Hematopoietic multipotent progenitor cell treated with erythropoietin and hydrocortisone succinate and interleukin-3 and kit ligand, for 6 days (in vitro differentiated cells): ENCODE results near the gene CAMK2A.

Source experiments
- DNase-seq: peaks from one replicate; pipeline ENCODE4 v3.0.0-alpha.2; 2015

CAMK2A gene

DNA sequence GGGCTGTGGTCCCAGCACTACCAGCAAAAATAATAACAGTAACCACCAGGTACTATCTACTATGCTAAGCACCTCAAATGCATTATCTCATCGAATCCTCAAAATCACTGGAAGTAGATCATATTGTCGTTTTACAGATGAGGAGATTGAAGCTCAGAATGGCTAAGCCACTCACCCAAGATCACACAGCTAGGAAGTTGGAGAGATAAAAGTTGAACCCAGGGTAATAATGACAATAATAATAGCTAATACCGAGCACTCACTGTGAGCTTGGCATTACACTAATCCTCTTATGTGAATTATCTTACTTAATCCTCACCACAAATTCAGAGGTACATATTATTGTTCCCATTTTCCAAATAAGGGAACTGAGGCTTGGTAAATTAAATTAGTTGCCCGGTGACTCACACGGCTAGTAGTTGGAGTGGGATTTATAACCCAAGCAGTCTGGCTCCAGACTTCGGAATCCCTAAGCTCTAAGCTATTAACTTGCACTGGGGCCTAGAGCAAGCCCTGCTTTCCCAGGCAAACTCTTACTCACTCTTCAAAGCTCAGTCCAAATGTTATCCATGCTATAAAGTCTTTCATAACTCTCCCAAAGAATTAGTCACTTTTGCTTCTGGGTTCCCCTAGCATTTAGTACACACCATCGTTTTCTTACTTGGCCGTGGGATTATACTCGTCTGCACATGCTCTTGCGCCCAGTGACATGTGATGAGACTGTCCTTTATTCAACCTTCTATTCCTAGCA is 9.3 kb upstream of the CAMK2A start:
- no peak for DNase-seq

DNA sequence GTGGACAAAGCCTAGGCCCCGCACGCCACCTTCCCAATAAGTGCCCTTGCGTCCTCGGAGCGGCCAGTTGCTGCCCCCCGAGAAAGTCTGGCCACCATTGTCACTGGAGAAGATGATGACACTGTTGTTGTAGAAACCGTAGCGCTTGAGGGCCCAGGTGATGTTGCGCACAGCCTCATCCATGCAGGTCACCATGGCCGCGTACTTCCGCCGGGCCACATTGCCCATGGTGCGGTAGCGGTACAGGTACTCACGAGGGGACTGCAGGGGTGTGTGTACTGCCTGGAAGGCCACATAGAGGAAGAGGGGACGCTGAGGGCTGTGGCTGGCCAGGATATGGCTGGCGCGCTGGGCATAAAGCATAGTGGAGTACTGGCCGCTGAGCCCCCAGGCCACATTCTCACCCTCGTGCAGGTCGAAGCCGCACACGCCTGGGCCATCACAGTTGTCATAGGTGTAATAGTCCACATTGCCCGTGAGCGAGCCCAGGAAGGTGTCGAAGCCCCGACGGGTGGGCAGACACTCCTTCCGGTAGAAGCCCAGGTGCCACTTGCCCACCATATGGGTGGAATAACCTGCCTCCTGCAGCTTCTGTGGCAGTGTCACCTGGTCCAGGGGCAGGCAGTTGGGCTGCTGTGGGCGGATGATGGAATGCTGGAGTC is 8.5 kb upstream of the CAMK2A start:
- no peak for DNase-seq

DNA sequence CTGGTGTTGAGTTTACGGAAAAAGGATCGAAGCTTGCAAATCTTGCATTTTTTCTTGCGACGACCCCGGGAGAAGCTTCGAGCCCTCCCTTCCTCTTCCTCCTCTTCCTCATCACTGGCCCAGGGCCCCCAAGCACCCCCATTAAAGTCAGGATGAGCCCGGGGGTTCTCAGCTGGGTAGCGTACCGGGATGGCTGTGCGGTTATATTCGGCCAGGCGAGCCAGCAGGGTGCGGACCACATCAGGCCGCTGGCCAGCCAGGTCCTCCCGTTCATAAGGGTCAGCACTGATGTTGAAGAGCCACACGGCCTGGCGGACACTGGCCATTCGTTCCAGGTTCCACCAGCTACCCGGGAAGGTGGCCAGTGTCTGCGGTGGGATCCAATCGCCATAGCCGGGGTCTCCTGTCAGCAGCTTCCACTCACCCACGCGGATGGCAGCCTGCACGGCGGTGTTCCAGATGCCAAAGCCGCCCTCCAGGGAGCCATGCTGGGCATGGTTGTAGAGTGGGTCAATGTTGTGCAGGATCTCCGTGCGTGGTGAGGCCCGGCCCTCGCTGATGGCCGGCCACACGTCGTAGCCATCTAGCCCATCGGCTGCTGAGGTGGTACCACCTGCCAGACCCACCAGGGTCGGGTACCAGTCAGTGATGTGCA is 7.8 kb upstream of the CAMK2A start:
- DNase-seq = no peak

DNA sequence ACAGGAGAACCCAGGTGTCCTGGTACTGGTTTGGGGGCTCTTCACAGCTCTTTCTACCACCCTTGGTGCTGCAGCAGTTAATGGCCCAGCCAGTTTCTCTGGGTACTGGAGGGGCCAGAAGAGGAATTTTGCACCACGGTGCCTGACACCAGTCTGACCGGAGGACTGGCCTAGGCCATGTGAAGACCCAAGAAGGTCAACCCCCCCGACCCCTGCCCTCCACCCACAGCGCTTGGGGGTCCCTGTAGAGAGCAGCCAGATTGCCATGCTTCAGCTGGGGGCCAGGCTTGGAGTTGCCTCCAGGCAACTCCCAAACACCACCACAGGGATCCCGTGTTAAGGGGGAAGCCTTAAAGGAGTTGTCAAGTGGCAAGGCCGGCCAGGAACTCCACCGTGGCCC is 6.9 kb upstream of the CAMK2A start:
- DNase-seq = no peak

DNA sequence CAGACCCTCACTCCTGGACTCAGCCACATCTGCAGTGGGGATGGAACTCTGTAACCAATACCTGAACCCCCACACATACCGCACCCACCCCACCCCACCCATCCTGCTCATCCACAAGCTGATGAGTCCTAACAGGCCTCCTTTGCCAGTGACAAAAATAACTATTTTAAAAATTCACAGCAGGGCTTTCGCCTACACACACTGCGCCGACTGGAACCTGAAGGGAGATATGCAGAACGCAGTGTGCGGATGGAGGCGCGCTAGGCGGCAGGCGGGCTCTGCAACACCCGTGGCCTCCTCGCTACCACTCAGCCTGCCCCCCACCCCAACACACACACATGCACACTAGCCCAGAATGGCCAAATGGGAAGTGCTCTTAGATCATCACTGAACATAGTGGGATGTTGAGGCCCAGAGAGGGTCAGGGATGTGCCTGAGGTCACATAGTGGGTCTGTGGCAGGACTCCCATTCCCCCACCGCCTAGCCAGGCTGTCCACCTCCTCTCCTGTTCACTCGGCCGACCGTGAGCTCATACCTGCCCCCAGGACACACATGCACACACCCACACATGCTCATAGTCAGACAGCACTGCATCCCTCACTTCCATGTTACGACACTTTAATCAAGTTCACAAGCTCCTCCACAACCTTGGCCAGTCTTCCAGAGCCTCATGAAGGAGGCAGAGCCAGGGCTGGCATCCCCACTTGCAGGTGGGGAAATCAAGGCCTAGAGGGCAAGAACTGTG is 6.3 kb upstream of the CAMK2A start:
- no peak for DNase-seq

DNA sequence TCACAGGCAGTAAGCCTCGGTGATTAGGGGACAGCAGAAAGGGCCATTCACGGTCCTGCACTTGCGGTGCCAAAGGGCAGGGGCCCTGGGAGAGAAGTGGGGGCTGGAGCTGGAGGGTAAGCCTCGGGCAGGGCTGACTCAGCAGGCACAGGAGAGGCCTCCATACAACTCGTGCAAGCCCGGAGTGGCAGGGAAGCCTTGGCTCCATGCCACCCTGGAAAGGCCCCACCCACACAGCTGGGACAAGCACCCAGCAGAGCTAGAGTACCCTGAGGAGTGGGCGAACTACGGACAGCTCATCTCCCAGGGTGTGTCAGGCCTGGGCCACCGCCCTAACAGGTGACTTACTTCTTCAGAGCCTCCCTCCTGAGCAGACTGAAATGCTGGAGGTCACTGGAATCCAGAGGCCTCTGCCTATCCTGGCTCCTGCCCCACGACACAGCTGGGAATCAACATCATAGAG is 5.6 kb upstream of the CAMK2A start:
- no peak for DNase-seq

DNA sequence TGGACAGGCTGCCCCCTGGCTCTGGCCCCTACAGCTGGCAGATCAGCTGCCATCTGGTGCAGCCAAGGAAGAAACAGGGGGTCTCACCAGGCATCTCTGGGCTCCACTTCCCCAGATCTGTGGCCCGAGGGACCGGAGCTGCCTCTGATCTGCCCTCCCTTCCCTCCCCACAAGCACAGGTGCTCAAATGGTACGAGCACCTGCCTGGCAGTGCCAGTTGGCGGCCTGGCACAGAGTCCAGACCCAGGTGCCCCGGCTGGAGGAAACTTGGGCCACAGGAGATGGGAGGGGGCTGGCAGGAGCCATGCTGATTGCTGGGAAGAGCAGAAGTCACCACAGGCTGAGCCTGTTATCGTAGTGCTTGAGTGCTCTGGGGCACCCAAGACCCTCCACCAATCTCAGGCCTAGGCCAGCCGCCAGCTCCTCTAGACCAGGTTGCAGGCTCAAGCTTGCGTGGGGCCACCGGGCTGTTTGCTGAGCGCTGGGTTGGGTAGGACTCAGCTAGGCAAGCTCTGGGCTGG is 5.0 kb upstream of the CAMK2A start:
- DNase-seq = no peak

DNA sequence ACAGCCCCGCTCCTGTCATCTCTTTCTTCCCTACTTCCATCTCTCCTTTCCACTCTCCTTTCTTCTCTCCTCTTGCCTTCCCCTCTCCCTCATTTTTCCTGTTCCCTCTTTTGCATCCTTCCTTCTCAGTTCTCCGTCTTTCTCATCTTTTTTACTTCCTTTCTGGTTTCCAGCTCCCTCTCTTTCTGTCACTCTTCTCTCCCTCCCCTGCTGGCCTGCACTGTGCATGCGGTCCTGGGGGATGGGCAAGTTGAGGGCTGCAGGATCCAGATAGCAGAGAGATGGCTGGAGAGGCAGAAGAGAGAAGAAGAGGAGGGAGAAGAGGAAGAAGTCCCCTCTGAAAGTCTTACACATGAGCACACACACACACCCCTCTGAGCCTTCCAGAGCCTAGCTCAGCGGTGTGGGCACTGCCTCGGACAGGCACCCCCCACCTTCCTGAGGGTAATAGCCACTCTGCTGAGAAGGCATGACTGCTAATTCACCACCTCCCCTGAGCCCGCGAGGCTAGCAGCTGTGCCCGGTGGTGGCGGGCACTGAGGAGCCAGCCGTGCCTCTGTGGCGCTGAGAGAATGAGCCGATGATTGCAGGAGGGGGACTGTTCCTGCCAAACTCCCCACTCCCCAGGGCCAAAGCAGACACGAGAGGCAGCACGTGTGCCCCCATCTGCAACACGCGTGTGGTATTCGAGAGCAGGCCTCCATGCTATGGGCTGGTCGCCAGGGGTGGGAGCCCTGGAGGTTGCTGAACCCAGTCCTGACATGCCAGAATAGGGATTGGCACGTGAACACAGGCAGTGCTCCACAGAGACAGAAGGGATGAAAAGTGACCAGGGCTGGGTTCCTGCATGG is 3.7 kb upstream of the CAMK2A start:
- DNase-seq = peak; percentile 74

DNA sequence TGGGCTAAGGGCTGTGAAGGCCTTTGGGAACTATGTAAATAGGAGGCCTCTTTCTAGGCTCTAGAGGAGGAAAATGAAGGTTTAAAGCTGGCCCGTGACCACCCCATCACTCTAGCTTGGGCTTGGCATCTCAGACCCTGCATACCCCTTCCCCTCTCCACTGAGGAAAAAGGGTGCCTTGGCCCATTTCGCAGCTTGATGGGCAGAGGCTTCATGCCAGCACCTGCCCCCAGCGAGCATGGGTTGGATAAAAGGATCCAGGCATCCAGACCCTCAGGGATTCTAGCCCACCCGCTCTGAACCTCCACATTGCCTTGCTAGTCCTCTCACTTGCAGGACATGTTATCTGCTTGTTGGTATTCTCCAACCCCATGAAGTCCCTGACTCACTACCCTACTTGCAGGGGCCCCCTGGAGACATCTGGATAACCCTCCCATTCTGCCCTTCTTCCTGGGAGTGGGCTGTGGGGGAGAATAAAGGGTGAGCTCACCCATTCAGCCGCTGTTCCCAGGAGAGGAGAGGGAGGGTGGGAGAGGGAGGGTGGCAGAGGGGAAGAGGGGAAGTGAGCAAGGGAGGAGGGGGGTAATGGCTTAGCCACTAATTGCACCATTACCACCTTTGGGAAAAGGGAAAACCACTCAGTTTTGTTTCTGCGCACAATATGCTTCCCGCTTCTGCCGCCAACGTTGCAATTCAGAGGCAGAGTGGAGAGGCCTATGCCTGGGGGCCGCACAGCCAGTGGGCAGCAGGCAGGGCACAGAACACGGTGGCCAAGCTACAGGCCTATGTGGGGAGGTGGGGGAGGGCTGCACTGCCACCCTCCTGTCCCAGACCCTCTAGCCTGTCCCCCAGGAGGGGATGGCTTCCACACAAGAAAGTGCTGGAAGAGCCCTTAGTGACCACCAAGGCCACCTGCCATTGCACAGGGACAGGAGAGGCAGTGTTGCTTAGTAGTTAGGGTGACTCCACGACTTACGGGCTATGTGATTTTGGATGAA is 2.1 kb upstream of the CAMK2A start:
- no peak for DNase-seq

DNA sequence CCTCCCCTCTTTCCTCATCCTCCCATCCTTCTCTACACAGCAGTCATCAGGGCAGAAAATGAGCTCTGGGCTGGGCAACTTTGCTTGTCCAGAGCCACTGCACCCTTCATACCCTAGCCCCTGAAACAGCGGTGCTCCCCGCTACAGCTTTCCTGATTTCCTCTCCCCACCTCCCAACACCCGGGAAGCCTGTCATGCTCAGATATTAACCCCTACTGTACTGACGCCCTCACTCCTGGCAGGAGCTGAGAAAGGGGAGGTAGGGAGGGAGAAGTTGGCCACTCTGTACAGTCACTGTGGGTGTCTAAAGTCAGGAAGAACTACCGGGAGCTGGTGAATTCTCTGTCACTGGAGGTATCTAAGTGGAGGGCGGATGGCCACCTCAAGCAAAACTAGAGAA is 782 bp downstream of the CAMK2A start:
- DNase-seq = no peak

DNA sequence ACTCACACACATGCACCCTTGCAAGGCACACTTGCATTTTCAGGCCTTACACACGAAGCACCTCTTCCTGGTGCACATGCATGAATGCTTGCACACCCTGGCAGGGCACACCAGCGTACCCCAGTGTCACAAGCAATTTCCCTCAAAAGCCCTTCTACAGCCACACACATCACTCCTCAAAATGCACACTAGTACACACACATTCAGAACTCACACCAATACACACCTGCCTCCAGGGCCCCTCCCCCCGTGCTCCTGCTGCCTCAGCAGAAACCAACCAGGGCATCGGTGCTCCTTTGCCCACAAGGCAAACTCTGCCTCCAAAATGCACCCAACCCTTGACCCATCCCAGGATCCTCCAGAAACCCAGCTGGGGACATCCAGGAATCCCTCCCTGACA is 1.2 kb downstream of the CAMK2A start:
- no peak for DNase-seq

DNA sequence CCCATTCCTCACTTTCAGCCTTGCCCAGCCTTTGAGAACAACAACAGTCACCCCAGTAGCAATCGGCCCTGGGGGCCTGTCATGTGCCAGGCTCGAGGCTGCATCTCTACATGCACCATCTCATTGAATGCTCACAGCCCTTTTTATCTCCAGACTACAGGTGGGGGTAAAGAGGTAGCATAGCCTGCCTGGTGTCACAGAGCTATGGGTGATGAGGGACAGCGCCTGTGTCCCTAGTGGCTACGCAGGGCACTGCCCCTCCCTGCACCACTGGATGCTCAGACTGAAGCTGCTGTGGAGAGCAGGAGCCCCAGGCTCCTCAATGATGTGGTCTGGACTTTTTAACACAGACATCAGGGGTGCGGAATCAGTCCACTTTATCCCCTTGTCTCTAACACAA is 2.8 kb downstream of the CAMK2A start:
- peak; percentile 73 for DNase-seq

DNA sequence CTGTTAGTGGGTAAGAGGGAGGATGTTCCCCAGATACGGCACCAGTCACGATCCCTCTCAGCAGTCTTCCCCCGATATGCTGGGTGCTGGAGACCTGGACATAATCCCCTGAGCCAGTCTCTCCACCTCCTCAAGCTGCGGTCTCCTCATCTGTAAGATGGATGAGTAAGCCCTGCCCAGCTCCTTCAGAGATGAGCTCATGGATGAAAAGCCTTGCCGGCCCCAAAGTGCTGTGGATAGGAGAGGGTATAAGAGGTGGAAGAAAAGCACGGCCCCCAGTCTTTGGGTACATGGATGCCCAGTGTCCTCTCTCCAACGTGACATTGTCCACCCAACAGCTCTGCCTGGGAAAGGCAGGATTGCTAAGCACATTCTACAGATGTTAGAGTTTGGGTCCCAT is 4.5 kb downstream of the CAMK2A start:
- DNase-seq = no peak

DNA sequence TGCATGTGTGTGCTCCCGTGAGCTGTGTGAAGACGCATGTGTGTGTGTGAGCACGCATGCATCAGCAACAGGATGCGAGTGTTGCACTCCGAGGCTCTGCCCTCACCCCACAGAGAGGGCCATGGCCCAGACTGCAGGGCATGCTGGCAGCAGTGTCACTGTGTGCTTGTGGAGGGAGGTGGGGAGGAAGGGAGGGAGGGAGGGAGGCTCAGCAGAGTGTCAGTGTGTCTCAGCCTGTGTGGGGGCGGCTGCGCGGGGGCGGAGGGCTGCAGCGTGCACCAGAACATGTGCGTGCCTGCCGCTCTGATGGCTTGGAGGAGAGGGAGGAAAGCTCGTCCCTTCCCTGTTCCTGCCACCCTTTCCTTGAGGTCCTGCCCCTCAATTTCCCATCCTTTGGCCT is 5.3 kb downstream of the CAMK2A start:
- DNase-seq = no peak

DNA sequence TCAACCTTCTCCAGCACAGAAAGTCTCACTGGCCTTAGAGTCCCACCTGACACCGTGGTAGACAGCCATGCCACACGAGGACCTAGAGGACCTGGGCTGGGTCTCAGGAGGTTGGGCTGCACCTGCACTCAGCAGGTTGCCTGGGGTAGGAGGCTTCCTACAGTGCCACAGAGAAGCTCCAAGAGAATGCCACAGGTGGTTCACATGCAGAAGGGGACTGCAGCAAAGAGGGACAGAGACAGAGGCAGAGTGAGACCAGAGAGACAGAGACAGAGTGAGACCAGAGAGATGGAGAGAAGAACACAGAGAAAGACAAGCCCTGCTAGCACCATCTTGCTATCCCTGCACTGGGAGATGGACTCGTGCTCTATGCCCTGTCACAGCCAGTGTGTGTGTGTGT is 5.7 kb downstream of the CAMK2A start:
- DNase-seq = no peak

DNA sequence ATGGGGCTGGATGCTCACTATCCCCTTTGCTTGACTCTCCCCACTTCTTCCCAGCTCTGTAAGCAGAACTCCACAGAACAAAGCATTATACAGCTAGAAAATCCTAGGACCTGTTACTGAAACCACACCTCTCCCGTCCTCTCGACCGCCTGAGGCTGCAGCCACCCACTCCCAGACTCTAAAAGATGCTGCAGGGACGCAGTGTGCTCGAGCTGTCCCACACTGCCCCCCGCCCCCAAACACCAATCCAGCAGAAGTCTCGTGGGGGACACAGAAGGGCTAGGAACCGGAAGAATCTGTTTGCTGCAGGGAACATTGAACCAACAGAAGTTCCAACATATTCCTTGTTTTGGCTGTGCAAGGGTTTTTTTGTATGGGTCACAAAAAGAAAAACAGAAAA is 7.6 kb downstream of the CAMK2A start:
- no peak for DNase-seq

DNA sequence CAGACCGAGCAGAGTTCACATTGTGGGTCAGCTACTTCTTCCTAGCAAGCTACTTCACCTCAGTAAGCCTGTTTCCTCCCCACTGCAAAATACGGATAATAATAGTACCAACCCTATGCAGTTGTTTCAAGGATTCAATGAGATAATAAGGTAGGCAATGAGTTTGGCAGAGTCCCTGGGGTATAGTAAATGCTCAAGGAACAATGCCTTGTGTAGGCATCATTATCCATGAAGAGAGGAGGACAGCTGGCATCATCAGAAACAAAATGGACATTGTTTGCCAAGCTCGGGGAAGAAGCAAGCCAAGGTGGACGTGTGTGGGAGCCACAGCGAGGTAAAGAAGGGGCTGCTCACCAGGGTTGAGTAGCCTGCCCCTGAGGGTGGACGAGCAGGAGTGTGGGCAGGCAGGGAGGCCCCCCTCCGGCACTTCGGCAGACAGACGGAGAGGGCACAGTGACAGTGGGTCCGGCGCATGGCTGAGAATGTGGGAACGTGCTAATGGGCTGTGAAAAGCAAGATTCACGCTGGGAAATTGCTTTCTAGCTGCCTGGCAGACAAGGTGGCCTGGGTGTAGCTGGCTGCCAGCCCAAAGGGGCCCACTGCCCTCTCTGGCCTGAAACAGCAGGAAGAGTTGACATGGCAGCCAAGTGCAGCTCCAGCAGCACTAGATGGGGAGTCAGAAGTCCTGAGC is 10.1 kb downstream of the CAMK2A start:
- DNase-seq = no peak

DNA sequence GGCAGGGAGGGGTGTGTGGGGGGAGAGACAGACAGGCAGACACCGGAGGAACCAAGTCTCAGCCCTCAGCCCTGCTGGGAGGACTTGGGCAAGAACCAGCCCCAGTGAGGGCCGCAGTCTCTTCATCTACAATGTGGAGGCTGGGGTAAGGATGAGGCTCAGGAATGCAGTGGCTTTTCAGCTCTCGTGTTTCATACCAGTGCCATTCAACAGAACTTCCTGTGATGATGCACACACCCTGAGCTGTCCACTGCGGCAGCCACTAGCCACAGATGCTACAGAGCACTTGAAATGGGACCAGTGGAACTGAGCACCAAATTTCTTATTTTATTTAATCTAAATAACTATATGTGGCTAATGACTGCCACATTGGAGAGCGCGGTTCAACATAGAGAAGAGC is 10.7 kb downstream of the CAMK2A start:
- DNase-seq = no peak

DNA sequence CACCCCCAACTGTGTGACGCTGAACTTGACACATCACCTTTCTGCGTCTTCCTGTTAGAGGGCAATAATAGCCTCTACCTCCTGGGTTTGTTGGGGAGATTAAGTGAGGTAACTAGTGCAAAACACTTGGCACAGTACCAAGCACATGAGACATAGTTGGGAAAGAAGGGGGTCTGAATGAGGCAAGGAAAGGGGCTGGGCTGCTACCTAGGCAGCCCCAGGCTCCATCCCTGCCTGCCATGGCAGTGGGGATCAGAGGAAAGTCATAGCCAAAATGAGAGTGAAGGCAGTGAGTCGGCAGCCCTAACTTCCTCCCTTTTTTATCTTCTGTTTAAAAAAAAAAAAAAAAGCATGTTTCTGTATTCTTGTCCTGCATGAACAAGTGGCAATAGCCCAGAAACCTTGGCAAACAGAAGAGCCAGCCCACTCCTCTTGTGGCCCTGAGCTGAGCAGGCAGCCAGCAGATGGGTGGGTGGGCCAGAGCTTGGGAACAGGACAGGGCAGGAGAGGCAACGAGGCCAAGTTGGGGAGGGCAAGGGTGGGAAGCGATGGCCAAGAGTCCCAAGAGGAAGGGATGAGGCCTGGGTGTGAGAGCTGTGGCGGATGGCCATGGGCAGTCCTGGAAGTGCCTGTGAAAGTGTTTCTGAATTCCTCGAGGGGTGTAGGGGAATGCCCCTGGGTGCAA is 11.4 kb downstream of the CAMK2A start:
- no peak for DNase-seq

DNA sequence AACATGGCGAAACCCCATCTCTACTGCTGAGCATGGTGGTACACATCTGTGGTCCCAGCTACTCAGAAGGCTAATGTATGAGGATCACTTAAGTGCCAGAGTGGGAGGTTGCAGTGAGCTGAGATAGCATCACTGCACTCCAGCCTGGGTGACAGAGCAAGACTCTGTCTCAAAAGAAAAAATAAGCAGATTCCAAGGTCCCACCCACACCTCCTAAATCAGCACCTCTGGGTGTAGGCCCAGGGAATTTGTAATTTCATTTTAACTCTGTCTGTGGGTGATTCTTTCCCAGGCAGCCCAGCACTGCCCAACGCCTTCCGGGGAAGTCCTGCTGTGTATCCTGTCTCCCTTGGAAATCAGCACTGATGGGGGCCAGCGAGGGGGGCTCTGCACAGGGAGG is 12.5 kb downstream of the CAMK2A start:
- DNase-seq = no peak
